Measurements from ENCODE around the gene ETFA.
A peak's percentile ranks its signal among the peaks of the same experiment; 100 is the strongest.

Gene ETFA

DNA sequence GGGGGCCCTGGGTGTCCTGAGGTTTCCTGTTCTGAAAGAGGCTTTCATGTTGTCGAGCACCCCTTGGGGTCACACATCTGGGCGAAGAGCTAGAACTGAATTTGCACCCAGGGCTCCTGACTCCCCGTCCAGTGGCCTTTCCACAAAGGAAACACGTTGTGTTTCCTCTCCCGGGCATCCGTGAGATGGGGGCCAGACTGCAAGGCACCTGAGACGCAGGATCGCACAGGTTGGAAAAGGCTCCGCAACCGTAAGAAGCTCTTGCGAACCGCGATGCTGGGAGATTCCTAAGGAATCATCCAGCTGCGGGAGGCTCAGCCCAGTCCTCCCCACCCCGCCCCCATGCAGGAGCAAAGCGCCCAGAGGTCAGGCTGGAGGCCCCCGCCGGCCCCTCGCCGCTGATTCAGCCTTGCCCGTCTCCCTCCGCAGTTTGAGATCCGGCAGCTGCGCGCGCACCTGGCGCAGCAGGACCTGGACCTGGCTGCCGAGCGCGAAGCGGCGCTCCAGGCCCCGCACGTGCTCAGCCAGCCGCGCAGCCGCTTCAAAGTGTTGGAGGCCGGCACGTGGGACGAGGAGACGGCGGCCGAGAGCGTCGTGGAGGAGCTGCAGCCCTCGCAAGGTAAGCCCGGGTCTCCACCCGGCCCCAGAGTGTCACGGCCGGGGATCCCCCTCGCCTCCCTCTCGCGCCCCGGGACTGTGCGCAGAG is 119.6 kb downstream of the ETFA start:
- no peak for DNase-seq

DNA sequence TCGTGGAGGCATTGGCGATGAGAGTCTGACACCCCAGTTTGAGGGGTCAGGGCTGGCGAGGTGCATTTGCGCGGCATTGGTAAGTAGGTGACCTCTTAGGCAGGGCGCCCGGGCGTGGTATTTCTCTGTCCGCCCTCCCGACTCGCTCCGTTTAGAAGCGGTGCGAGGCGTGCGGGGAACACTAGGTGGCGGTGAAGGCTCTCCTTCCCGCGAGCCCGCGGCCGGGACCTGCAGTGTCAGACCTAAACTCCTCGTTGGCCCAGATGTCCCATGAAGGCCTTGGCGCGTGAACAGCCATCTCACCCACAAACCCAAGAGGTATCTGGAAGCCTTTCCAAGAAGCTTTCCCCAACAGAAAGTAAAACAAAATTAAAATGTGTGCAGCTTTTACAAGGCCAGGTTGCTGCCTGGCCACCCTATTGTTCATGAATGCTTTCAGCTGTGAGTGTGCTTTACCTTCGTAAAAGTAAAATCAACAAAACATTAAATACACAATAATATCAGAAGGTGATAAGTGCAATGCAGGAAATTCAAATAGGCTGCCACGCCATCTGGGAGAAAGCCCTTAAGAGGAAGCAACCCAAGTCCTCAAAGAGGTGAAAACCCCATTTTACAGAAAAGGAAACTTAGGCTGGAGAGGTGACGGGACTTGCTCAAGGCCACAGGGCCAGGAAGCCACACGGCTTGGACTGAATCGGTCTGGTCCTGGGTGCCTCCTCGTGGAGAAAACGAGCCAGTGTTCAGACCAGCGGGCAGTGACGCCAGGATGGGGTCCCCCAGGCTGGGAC is 120.3 kb downstream of the ETFA start:
- peak; percentile 67 for DNase-seq

DNA sequence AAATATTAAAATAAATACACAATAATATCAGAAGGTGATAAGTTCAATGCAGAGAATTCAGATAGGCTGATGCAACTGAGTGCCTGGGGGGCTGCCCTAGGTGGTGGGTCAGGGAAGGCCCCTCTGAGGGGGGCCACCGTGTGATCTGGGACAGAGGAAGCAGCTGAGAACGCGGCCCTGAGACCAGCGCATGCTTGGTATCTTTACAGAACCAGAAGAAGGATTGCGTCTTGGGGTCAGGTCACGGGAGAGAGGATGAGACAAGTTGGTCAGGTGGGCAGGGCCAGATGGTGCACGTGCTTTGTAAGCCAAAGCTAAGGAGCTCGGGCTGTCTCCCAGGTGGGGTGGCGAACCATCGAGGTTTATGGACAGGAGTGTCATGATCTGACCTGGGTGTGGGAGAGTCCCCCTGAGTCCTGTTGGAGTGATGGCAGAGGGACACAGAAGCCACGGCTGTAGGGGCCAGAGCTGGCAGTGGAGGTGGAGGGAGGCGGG is 121.2 kb downstream of the ETFA start:
- no peak for DNase-seq

DNA sequence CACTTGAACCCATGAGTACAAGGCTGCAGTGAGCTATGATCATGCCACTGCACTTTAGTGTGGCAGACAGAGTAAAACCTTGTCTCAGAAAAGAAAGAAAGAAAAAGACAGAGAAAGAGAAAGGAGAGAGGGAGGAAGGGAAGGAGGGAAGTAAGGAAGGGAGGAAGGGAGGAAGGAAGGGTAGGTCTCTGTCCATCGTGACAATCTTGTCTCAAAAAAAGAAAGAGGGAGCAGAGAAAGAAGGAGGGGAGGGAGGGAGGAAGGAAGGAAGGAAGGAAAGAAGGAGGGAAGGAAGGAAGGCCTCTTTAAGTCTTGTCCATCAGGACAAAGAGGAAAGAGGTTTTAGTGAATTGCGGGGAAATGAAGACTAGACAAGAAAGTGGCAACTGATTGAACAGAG is 122.2 kb downstream of the ETFA start:
- DNase-seq: no peak

DNA sequence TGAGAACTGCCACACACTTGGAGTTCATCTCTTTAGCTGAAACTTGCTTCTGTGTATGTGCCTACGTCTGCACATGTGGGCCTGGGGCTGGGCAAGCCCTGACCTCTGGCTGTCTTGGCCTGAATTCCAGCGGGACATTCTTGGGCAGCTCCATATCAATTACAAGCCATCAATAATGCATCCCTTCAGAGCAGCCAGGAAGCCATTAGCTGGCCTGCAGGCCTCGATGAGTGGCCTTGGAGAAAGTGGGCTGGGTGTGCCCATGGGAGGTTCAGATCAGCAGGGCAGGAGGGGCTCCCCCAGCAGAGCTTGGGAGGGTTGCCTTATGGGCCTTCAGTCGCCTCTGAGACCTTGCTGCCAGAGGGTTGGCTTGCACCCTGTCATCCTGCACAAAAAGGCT is 124.1 kb downstream of the ETFA start:
- DNase-seq: no peak

DNA sequence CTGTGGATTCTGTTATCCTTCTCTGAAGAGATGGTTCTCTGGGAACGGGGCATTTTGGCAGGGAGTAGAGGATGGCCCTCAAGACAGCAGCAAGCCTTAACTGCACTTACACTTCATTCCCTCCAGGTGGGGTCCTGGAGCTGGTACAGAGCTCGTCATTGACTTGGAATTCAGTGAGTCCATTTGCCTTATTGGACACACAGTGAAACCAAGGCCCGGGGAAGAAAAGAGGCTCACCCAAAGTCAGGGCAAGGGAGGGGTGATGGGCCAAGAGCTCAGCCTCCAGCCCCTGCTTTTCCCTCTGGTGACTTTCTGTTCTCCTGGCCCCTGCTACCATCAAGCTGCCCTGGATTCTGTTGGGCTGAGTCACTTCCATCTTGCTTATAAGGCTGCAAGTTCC is 125.6 kb downstream of the ETFA start:
- peak; percentile 79 for DNase-seq

DNA sequence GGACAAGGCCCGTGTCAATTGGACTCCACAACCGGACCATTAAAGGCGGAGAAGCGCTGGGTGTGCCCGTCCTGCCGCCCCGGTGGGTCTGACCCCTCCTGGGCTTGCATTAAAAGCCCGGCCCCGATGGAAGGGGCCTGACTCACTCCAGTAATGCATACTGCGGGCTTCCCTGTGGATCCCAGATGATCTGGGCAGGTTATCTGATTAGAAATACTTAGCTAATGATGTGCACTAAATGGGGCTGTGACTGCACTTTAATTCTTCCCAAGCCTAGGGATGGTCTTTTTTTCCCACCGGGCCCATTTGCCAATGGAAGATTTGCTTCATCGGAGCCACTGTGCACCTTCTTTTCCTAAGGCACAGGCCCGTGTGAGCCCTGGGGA is 126.6 kb downstream of the ETFA start:
- no peak for DNase-seq

DNA sequence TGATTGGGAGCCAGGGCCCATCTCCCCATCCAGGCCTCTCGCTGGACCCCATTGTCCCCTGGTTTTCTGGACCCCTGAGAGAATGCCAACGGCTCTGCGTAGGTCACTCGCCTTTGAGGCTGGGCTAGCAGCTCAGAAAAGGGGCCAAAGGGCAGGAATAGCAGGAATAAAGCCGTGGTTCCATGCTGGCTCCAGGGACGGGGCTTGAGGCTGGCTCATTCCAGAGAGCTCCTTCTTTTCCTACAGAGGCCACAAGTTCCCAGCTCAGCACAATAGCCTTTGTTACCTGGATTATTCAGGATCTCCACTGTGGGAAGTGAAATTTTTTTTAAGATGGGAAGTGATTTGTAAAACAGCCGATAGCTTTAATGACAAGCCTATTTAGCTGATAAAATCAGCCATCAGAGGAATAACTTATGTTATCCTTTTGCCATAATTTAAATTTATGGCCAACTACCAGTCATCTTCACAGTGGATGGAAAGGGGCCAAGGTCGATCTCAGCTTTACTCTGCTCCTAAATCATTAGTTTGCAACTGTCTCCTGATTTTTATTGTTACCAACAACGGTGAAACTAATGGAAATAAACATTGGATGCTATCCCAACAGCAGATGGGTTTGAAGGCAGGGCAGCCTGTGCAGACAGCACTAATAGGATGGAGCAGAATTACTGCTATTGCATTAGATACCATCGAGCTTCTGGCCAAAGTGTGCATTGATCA is 127.2 kb downstream of the ETFA start:
- no peak for DNase-seq

DNA sequence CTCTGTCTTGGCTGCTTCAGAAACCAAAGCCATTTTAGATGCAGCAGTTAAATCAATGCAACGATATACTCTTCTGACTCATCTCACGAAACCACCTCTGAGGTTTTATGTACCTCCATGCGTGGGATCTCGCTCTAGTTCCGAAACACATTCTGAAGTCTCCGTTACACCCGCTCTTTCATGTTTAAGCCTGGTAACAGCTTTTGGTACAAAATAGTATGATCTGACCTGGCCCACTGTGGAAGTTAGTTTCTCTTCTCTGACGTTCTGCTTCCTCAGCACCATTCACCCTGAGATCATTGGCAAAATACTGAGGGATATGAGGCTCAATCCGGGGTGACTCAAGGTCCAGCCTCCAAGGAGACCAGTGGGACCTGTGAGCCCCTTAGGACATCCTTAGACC is 129.6 kb downstream of the ETFA start:
- DNase-seq: no peak

DNA sequence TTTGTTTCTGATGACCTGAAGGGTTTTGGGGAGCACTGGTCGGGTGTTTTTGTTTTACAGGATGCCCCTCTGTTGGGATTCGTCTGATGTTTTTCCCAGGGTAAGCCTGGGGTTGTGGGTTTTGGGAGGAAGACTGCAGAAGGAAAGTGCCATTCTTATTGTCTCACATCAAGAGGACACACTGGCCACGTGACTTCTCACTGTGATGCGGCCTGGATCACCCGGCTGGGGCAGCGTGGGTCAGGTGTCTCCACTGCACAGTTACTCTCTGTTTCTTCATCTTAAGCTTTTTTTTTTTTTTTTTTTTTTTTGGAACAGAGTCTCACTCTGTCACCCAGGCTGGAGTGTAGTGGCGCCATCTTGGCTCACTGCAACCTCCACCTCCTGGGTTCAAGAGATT is 130.9 kb downstream of the ETFA start:
- no peak for DNase-seq

DNA sequence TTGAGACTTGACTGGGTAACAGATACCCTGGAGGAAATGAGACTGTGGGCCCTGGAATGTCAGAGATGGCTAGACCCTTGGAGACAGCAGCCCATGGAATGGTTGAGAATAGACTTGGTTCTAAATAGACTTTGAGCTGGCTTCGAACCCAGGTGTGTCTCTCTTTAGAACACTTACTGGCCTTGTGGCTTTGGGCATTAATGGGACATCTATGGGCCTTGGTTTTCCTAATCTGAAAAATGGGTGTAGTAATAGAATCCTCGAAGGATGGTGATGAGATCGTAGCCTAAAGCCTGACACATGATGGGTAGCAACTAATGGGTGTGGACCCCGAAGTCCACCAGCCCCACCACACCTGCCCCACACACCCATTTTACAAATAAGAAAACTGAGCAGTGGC is 132.2 kb downstream of the ETFA start:
- DNase-seq: no peak

DNA sequence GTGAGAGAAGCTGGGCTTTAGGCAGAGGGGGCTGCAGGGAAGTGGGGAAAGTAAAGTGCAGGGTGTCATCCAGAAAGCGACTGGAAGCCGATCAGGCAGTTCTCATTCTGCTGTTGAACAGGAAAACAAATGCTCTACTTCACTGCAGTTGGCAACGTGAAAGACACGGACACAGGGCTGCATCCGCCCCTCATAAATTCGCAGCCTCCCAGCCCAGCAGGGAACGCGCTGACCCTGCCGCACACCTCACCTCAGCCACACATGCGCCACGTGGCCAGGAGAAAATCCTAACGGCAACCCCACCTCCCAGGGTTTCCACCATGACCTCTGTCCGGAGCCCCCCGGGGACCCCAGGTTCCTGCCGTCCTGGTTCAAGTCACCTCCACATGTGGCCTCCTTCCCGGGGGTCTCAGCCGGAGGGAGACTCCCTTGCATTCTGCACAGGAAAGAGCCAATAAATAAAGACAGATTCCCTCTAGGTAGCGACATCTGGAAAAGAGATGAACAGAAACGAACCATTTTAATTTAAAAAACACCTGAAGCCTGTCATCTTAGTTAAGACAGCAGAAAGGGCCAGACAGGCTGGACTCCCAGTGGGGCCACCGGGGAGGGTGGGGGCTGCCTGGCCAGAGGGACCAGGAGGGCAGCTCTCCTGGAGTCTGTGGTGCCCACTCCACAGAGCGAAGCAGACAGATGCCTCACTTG is 132.8 kb downstream of the ETFA start:
- no peak for DNase-seq

DNA sequence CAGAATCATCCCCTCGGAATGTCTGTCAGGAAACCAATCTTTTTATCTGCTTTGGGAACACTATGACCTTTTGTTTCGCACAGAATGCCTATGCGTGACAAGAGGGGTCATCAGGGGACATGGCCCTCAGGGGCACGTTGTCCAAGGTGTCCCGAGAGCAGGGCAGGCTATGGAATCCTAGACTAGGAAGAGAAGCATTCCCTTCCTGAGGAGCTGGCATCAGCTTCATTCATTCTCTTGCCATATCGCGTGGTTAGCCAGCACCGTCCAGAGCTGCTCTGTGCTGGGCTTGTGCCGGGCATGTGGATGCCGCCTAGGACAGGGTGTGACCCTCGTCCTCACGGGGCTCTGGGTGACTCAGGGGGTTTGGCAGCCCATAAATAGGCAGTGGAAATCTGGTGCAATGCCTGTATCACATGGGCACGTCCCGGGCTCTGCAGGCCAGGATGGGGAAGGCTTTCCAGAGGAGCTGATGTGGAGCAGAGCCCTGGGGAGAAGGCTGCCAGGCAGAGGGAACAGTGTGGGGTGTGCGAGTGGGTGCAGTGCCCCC is 133.7 kb downstream of the ETFA start:
- DNase-seq: peak; percentile 48

DNA sequence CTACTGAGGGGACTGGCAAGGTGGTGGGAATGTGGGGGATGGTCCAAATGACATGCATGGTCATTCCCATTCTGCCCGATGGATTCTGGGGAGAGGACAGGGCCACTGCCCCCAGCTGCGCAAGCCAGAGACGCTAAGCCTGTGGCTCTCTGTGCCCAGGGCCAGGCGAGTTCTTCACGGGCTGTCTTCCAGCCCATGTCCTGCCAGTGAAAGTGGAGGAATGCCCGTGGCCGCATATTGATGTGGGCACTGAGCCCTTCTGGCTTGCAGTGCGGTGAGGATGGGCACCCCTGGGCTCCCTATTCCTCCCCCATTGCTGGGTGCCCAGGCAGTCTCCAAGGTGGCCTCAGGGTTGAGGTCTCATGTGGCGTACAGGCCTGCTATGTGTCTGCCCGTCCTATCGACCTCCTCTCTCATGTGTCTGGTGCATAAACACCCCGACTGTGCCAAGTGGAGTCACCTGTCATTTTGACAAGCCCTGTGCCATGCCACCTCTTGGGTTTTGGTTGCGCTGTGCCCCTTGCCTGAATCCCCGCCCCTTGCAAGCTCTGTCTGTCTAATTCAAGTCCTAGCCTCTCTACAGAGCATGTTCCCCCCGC is 134.7 kb downstream of the ETFA start:
- DNase-seq: no peak

DNA sequence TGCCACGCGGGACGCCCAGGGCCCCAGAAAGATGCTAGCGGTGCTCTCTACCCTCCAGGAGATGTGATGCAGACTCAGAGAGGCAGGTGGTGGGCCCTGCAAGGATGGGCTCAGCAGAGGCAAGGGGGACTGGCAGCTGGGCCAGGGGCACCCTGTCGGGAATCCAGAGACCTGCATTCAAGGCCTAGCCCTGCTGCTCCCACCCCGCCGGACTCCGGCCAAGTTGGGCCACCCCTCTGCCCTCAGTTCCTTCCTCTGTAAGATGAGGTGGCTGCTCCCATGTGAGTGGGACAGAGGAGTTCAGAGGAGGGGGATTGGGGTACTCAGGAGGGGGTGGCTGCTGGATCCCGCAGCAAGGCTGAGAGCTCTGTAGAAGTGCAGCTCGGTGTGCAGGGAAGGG is 135.2 kb downstream of the ETFA start:
- no peak for DNase-seq

DNA sequence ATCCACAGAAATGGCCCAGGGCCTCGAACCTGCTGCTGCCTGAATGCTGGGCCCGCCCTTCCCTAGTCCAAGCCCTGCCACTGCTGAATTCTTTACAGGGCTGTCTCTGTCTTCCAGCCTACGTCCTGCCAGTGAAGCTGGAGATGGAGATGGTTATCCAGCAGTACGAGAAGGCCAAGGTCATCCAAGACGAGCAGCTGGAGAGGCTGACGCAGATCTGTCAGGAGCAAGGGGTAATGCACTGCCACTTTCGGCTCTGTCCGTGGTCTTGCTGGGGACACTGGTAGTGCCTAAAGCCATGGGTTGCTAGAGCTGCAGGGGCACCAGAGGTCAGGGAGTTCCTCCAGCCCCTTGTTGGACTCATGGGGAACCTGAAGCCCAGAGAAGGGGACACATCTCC is 135.8 kb downstream of the ETFA start:
- no peak for DNase-seq

DNA sequence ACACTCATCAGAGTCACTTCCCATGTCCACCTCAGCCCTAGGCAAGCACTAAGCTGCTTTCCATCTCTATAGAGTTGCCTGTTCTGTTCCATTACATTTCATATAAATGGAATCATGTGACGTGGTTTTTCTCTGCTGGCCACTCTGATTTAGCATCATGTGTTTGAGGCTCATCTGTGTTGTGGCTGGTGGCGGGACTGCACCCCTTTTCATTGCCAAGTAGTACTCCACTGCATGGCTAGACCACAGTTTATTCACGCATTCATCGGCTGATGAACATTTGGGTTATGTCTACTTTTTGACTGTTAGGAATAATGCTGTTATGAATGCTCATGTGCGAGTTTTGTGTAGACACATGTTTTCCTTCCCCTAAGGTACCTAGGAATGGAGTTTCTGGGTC is 136.6 kb downstream of the ETFA start:
- DNase-seq: no peak

DNA sequence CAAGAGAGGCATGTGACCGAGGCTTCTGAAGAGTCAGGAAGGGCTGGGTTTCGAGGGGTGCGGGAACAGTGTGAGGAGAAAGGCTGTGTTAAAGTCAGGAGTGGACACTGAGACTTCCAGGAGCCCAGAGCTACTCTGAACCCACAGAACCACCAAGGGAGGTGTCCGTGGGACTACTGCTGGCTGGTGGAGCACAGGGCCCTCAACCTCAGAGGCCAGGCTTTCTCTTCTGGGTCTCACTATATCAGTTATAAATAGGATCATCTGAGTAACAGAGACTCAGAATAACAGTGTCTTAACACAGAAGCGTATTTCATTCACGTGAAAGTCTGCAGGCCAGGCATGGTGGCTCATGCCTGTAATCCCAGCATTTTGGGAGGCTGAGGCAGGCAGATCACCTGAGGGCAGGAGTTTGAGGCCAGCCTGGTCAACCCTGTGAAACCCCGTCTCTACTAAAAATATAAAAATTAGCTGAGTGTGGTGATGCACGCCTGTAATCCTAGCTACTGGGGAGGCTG is 137.9 kb downstream of the ETFA start:
- DNase-seq: no peak

DNA sequence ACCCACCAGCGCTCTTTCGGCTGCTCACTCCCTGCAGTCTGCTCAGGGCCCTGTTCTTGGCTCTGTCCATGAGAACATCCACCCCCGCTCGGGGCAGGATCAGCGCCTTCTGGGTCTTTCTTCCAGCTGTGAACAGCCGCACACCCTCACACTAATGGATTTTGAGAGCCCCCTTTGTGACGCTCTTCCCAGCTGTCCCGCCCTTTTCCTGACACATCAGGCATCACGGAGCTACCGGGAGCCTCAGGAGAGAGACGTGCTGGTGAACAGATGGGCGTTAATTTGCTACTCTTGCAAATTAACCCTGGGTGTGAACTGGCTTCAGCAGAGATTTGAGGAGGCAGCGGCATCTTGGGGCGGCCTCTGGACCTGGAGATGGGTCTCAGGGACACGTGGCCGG is 138.5 kb downstream of the ETFA start:
- no peak for DNase-seq

DNA sequence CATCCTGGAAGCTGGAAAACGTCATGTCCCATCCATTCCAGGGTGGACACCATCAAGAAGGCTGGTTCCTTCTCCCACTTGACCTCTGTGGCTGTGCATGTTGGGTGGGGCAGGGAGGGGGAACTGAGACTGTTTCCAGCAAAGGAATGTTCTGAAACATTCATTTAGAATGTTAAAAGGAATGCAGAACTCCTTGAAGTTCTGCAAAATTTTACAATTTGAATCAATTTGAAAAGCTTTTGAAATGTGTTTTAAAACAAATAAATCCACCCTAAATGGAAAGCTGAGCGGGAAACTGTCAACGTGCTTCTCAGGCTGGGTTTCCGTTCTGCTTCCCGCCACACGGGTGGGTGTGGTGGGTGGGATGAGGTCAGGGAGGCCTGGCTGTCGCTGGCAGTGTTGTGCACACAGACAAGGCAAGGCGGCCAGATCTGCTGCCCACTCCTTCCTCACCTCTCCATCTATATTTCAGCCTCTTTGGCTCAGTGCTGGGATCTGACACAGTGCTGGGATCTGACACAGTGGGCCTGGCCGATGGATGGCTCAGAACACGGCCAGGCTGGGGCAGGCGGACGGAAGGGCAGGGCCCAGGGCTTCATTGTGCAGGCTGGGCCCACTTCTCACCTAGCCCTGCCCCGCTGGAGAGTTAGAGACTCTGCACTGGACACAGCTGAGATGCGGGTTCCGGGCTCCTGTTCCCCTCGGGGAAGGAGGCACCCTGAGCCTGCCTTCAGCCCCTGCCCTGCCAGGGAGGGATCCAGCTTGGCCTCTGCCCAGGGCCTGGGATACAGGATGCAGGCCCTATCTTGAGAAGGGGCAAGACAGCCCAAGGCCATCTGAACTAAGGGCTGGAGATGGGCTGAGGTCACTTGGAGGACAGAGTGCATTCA is 141.1 kb downstream of the ETFA start:
- DNase-seq: no peak

DNA sequence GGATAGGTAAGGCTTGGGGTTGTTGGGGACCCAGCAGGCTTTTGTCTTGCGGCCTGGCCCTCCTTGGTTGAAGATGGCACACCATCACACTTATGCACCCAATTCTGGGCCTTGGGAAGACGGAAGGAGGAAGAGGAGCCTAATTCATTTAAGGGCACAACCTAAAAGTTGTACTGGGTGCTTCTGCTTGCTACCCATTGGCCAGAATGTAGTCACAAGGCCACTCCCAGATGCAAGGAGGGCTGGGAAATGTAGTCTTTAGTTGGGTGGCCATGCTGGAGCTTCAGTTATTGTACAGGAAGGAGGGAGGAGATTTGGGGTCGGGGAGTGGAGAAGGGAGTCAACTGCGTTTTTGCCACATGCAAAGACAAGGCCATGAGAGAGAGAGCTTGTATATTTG is 142.3 kb downstream of the ETFA start:
- DNase-seq: peak; percentile 20

Measured in HCEC 1CT (cell line).